K562 (cell line): Measurements from ENCODE around the gene MTMR3. TPM values are rescaled to one million over a fixed set of nuclear protein-coding genes. Genes with fewer than 3 reads are reported as not detected.

Experiments used
- ATF3 ChIP-seq, 2 experiments: fragments of 450-650 bp in 1 of 2; sonication (generic) in 1 of 2; formaldehyde crosslinking in 1 of 2; IDR thresholded peaks in 1 of 2; conservative IDR thresholded peaks in 1 of 2; 2 replicates each; pipeline versions ENCODE4 v1.6.1 to v1.8.1; 2016 to 2023; ENCODE audit warnings: mild to moderate bottlenecking in 2 of 2, moderate library complexity in 2 of 2, inconsistent platforms in 1 of 2, missing genetic modification reagents in 1 of 2
- E2F6 ChIP-seq, 2 experiments: IDR thresholded peaks; 2 replicates each; pipeline ENCODE4 v1.6.1; 2011; ENCODE audit warnings: borderline replicate concordance in 1 of 2, control low read depth in 1 of 2, low read depth in 1 of 2, low read length in 1 of 2, mild to moderate bottlenecking in 1 of 2, mixed read lengths in 1 of 2, moderate library complexity in 1 of 2; ENCODE audit not compliant: insufficient read depth in 1 of 2, insufficient read length in 1 of 2, poor library complexity in 1 of 2, severe bottlenecking in 1 of 2; ENCODE audit errors: extremely low read depth in 1 of 2
- FOXP1 ChIP-seq: sonication (generic); formaldehyde crosslinking; IDR thresholded peaks from 2 replicates; pipeline ENCODE4 v1.8.0; 2022; ENCODE audit warnings: mild to moderate bottlenecking, missing genetic modification reagents
- NFIX ChIP-seq: fragments of 250-450 bp; sonication (Bioruptor Pico); IDR thresholded peaks from 2 replicates; pipeline ENCODE4 v1.4.0; 2020; ENCODE audit warnings: low read depth, mild to moderate bottlenecking, moderate library complexity
- NR0B1 ChIP-seq: fragments of 450-650 bp; IDR thresholded peaks from one replicate; pipeline ENCODE4 v1.6.1; 2018; ENCODE audit warnings: mild to moderate bottlenecking, moderate library complexity; ENCODE audit not compliant: partially characterized antibody
- NRF1 ChIP-seq, 2 experiments: fragments of 450-650 bp; IDR thresholded peaks in 1 of 2; conservative IDR thresholded peaks in 1 of 2; 2 replicates each; pipeline ENCODE4 v1.6.1; 2014; ENCODE audit warnings: mild to moderate bottlenecking in 2 of 2
- POLR2A ChIP-seq: fragments of 450-650 bp; conservative IDR thresholded peaks from 2 replicates; pipeline ENCODE4 v1.6.1; 2016
- POLR2H ChIP-seq: IDR thresholded peaks from 2 replicates; pipeline ENCODE4 v1.6.1; 2016; ENCODE audit warnings: missing genetic modification characterization, low read depth, mild to moderate bottlenecking, control low read depth, missing compliant biosample characterization, moderate library complexity
- RBM39 ChIP-seq: fragments of 200-400 bp; formaldehyde crosslinking; optimal IDR thresholded peaks from 2 replicates; pipeline ENCODE3; 2018; ENCODE audit warnings: low read depth, low read length
- RFX5 ChIP-seq: IDR thresholded peaks from 2 replicates; pipeline ENCODE4 v1.6.1; 2011; ENCODE audit warnings: low read depth, mild to moderate bottlenecking, improper control_type of control experiment, low read length
- STAT6 ChIP-seq: sonication (generic); formaldehyde crosslinking; IDR thresholded peaks from 2 replicates; pipeline ENCODE4 v1.8.1; 2023; ENCODE audit warnings: mild to moderate bottlenecking, missing genetic modification reagents
- SUPT5H ChIP-seq: fragments of 450-650 bp; IDR thresholded peaks from 2 replicates; pipeline ENCODE4 v1.6.1; 2016
- TAF1 ChIP-seq: IDR thresholded peaks from 2 replicates; pipeline ENCODE4 v1.6.1; 2011; ENCODE audit warnings: mild to moderate bottlenecking, low read length, moderate library complexity; ENCODE audit not compliant: insufficient read depth, control insufficient read depth, severe bottlenecking; ENCODE audit errors: extremely low read depth
- TCFL5 ChIP-seq: fragments of 250-450 bp; sonication (Bioruptor Pico); conservative IDR thresholded peaks from 2 replicates; pipeline ENCODE4 v1.6.1; 2021; ENCODE audit warnings: mild to moderate bottlenecking, moderate library complexity, matching md5 sums
- TFAM ChIP-seq: fragments of 250-450 bp; sonication (Bioruptor Pico); conservative IDR thresholded peaks from 2 replicates; pipeline ENCODE4 v1.5.0; 2021; ENCODE audit warnings: mild to moderate bottlenecking, moderate library complexity
- WHSC1 ChIP-seq: IDR thresholded peaks from one replicate; pipeline ENCODE4 v1.6.1; 2012; ENCODE audit warnings: low read length, control low read depth, inconsistent platforms
- ZFP1 ChIP-seq: fragments of 450-650 bp; formaldehyde crosslinking; IDR thresholded peaks from 2 replicates; pipeline ENCODE4 v1.4.0; 2020; ENCODE audit warnings: mild to moderate bottlenecking, mixed read lengths
- ZNF184 ChIP-seq: sonication (generic); formaldehyde crosslinking; IDR thresholded peaks from 2 replicates; pipeline ENCODE4 v1.5.0; 2020; ENCODE audit warnings: missing genetic modification reagents
- ZNF354B ChIP-seq: fragments of 250-450 bp; sonication (Bioruptor Pico); IDR thresholded peaks from 2 replicates; pipeline ENCODE4 v1.4.0; 2020
- polyA plus RNA-seq, 8 experiments: library from polyadenylated mRNA; depleted of rRNA in 4 of 8; stranded (reverse) in 5 of 8; unstranded in 3 of 8; fragments of >200 nt; fragmentation: Nextera tagmentation in 2 of 8; fragmentation: Illumina TruSeq in 1 of 8; extraction: Ambion mirVana in 2 of 8; extraction: Trizol in 1 of 8; gene quantifications; 2 replicates each; pipeline versions ENCODE4 v1.2.1 to v1.2.3, GENCODE V29; 2011 to 2014; ENCODE audit warnings: inconsistent platforms in 1 of 8, missing spikeins in 1 of 8
- total RNA-seq, 7 experiments: library from RNA; depleted of rRNA in 6 of 7; stranded (reverse); fragments of >200 nt in 6 of 7; fragmentation: Illumina TruSeq in 2 of 7; extraction: Trizol in 2 of 7; gene quantifications; 2 replicates each; pipeline versions ENCODE4 v1.2.1 to v1.2.3, GENCODE V29; 2011 to 2021; ENCODE audit warnings: low replicate concordance in 1 of 7
- TF ChIP-seq, protein P1 (sequence below): fragments of 450-650 bp; IDR thresholded peaks from 2 replicates; pipeline ENCODE4 v1.7.0; 2016; ENCODE audit warnings: borderline replicate concordance

MTMR3 gene
- total and polyA plus RNA-seq, 9 of the 15 experiments (the other 6 are each of a cell fraction or from before 2014, with no cell fraction given): 1.6 to 13.7 (median 7.9) TPM

GRCh38 chr22:29951791-29952413, 68.9 kb downstream of the MTMR3 start (continued):
- no peak for TF ChIP-seq E2F6 (IDR thresholded peaks at IDR 0.05; ENCODE audit: borderline replicate concordance in 1 of 2, extremely low read depth in 1 of 2, insufficient read depth in 1 of 2, insufficient read length in 1 of 2, low read depth in 1 of 2, low read length in 1 of 2, poor library complexity in 1 of 2, severe bottlenecking in 1 of 2)
- no peak for TF ChIP-seq SUPT5H
- no peak for TF ChIP-seq RFX5
- no peak for TF ChIP-seq NR0B1
- no peak for TF ChIP-seq TFAM (CRISPR knock-in tag)
- TF ChIP-seq RBM39: no peak
- no peak for TF ChIP-seq NRF1 (conservative IDR thresholded peaks at IDR 0.05 in 1 of 2, IDR thresholded peaks at IDR 0.05 in 1 of 2)
- no peak for TF ChIP-seq TCFL5 (CRISPR knock-in tag)
- TF ChIP-seq, protein P1, sequence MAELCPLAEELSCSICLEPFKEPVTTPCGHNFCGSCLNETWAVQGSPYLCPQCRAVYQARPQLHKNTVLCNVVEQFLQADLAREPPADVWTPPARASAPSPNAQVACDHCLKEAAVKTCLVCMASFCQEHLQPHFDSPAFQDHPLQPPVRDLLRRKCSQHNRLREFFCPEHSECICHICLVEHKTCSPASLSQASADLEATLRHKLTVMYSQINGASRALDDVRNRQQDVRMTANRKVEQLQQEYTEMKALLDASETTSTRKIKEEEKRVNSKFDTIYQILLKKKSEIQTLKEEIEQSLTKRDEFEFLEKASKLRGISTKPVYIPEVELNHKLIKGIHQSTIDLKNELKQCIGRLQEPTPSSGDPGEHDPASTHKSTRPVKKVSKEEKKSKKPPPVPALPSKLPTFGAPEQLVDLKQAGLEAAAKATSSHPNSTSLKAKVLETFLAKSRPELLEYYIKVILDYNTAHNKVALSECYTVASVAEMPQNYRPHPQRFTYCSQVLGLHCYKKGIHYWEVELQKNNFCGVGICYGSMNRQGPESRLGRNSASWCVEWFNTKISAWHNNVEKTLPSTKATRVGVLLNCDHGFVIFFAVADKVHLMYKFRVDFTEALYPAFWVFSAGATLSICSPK: no peak
- no peak for TF ChIP-seq ZNF184 (CRISPR knock-in tag)
- no peak for TF ChIP-seq ZNF354B
- TF ChIP-seq STAT6 (CRISPR knock-in tag): no peak
- no peak for TF ChIP-seq WHSC1
- no peak for TF ChIP-seq NFIX (CRISPR knock-in tag)
- TF ChIP-seq POLR2A: no peak
- TF ChIP-seq POLR2H (tag): no peak
- TF ChIP-seq ZFP1 (CRISPR knock-in tag): no peak
- TF ChIP-seq FOXP1 (CRISPR knock-in tag): no peak
- TF ChIP-seq TAF1: no peak
- peak; percentile 50 for TF ChIP-seq ATF3 (IDR thresholded peaks at IDR 0.05)
- no peak for TF ChIP-seq ATF3 (CRISPR knock-in tag; conservative IDR thresholded peaks at IDR 0.05)
